Erythroblast (primary cell): ENCODE data around the gene SLITRK3.

Source experiments
- GATA1 ChIP-seq: IDR thresholded peaks from 2 replicates; pipeline ENCODE4 v1.6.1; 2011; ENCODE audit warnings: low read depth, mild to moderate bottlenecking, control low read depth, low read length, moderate library complexity
- POLR2A ChIP-seq: IDR thresholded peaks from 2 replicates; pipeline ENCODE4 v1.6.1; 2011; ENCODE audit warnings: mild to moderate bottlenecking, low read length

GRCh38 chr3:165204445-165204844 is 8.3 kb upstream of the SLITRK3 start:
- TF ChIP-seq POLR2A (no peak), GATA1 (no peak)
